Retina (tissue), 1 donor: ENCODE measurements around the gene CARMIL3.
"Not testable (repeated sequence)": the region's sequence is repeated elsewhere in the genome, so short reads cannot be mapped to it uniquely, and the experiment has no call there.

Experiments used
- DNase-seq: peaks from one replicate; pipeline ENCODE4 v3.0.0-alpha.2; 2016

Gene CARMIL3

DNA sequence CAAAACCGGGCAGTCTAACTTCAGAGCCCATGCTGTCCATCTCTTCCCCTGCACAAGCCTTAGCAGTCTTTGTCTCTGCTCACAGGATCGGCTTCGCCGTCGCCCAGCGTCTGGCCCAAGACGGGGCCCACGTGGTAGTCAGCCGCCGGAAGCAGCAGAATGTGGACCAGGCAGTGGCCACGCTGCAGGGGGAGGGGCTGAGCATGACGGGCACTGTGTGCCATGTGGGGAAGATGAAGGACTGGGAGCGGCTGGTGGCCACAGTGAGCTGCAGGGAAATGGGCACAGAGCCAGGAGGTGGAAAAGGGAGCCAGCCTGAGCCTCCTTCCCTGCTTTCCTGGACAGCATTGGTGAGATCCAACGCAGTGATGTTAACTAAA lies 14.2 kb upstream of the CARMIL3 start:
- DNase-seq: no peak

- DNase-seq: no peak
Observed at GRCh38 chr14:24038686-24039085, 13.1 kb upstream of the CARMIL3 start.

DNA sequence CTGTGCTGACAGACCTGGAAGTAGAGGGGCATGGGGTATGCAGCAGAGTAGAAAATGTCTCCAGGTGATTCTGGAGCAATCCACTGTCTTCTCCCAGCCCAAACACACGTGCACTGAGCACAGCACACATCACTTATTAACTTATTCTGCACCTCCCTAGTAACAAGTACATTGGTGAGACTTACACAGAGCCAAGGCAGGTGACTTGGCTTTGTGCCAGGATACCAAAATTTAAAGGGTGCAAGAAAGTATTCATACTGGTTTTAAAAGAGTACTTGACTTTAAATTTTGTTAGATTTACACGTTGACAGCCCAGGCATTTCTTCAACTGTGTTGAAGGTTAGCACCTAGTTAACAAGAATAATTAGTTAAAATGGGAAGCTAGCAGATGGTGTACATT lies 11.1 kb upstream of the CARMIL3 start:
- no peak for DNase-seq

GRCh38 chr14:24042746-24043145 lies 9.1 kb upstream of the CARMIL3 start:
- no peak for DNase-seq

GRCh38 chr14:24049002-24049401 lies 2.8 kb upstream of the CARMIL3 start:
- not testable (repeated sequence) for DNase-seq

GRCh38 chr14:24050753-24051152 lies 1.1 kb upstream of the CARMIL3 start:
- DNase-seq: not testable (repeated sequence)

DNA sequence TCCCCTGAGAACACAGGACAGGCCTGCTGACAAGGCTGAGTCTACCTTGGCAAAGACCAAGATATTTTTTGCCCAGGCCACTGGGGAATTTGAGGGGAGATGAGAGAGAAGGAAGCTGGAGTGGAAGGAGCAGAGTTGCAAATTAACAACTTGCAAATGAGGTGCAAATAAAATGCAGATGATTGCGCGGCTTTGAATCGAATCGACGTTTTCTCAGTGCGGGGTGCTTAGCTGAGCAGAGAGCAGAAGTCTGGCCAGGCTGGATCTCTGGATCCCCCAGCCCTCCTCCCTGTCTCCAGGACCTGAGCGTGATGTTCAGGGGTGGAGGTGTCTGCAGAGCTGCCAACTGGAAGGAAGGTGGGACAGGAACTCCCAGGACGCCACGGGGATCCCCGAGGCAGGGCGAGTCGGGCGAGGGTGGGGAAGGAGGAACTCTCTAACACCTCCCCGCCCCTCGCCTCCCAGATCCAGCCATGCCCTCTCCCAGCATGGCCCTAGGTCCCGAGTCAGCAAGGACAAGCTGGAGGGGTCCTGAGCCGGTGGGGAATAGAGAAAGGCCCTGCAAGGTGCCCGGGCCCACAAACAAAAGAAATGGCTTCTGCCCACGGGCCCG lies 527 bp upstream of the CARMIL3 start:
- no peak for DNase-seq

DNA sequence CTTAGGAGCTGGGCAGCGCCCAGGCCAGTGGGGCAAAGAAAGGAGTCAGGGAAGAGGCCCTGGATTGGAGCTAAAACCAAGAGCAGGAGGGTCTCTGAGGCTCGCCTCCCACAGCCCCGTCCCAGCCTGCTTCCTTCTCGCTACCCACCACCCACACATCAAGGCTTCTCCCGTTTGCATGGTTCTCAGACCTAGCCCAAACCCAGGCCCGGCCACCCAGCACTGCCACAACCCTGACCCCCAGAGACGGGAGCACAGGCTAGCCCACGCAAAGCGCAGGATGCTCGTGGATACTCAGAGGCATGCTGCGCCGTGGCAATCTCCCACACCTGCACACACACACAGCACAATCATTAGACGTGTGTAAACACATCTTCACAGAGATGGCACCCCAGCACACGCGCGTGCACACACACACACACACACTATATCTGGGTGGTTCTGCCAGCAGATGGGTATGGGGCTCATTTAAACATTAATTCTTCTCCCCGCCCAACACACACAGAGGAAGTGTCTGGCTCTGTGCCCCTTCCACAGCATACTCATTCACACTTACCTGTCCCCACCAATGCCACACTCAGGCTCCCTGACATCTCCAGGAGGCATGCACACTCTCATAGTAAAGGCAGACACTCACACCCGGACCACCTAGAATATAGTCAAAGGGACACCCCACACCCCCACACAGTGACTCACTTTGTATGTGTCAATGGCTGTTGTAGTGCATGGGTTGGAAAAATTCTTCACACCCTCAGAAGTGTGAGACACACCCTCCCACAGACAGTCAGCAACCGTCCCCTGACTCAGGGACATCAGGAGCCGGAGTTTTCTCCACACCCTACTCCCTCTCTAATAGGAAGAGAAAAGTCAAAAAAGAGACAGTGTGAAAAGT lies 1.1 kb downstream of the CARMIL3 start:
- DNase-seq: no peak

GRCh38 chr14:24053548-24054323 lies 1.9 kb downstream of the CARMIL3 start:
- DNase-seq: no peak

- no peak for DNase-seq
Observed at GRCh38 chr14:24054324-24054641, 2.5 kb downstream of the CARMIL3 start.

- DNase-seq: no peak
Observed at GRCh38 chr14:24054646-24055045, 2.8 kb downstream of the CARMIL3 start.

- no peak for DNase-seq
Observed at GRCh38 chr14:24055971-24056799, 4.4 kb downstream of the CARMIL3 start.

DNA sequence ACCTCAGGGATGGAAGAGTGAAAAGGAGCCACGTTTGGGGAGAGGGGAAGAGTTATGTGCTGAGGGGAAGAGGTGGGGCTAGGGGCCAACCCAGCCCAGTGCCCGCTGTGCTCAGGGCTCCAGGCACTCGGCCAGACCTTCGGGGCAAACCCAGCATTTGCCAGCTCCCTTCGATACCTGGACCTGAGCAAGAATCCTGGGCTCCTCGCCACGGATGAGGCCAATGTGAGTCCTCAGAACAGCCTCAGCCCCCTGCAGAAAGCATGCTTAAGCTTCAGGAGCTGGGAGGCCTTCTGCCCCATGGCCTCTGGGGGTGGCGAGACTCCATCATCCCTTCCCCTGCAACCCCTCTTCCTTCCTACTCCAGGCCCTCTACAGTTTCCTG lies 5.0 kb downstream of the CARMIL3 start:
- no peak for DNase-seq

- DNase-seq: no peak
Observed at GRCh38 chr14:24057271-24057670, 5.5 kb downstream of the CARMIL3 start.

DNA sequence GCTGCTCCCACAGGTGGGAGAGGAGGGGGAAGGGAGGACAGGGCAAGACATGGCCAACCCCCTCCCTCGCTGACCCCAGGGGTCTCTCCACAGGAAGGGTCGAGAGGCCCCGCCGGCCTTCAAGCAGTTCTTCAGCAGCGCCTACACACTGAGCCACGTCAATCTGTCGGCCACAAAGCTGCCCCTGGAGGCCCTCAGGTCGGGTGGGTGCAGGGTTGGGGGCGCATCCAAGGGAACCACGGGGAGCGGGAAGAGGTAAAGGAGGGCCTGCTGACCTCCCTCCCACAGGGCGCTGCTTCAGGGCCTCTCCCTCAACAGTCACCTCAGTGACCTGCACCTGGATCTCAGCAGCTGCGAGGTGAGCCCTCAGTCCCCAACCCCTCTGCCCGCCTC lies 6.1 kb downstream of the CARMIL3 start:
- DNase-seq: no peak

- DNase-seq: peak; percentile 74
Observed at GRCh38 chr14:24058260-24058950, 6.6 kb downstream of the CARMIL3 start.

DNA sequence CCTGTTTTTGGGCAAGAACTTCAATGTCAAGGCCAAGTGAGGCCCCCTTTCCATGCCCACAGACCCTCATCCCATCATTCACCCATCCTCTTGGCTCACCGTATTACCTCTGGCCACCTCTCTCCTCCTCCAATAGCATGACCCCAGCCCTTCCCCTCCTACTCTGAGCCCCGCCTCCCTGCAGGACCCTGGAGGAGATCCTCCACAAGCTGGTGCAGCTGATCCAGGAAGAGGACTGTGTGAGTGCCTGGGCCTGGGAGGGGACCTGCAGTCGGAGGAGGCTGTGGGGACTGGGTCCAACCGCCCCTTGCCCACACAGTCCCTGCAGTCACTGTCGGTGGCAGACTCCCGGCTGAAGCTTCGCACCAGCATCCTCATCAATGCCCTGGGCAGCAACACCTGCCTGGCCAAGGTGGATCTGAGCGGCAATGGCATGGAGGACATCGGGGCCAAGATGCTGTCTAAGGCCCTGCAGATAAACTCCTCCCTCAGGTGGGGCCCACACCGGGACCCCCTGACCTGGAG lies 7.2 kb downstream of the CARMIL3 start:
- no peak for DNase-seq

DNA sequence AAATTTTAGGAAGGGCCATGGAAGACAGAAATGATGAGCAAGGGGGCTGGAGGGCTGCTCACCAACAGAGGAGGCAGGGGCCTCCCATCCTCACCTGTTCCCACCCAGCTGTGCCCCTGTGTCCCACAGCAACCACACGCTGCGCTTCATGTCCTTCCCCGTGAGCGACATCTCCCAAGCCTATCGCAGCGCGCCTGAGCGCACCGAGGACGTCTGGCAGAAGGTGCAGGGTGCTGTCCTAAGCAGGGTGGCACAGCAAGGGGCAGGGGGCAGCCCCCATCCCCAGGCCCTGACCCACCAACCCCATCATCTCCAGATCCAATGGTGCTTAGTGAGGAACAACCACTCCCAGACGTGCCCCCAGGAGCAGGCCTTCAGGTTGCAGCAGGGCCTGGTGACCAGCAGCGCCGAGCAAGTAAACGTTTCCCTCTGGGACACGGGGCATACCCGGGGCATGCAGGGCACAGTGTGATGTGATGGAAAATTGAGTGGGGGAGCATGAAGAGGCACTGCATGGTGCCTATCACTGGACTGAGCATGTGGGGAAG lies 8.1 kb downstream of the CARMIL3 start:
- DNase-seq: no peak

GRCh38 chr14:24060443-24060842 lies 8.6 kb downstream of the CARMIL3 start:
- DNase-seq: no peak

- DNase-seq: no peak
Observed at GRCh38 chr14:24060984-24061913, 9.4 kb downstream of the CARMIL3 start.
